DND-41 (cell line): ENCODE measurements around the gene C6orf47.

Experiments
- EZH2 ChIP-seq: IDR thresholded peaks from 3 replicates; pipeline ENCODE4 v1.6.1; 2012; ENCODE audit warnings: borderline replicate concordance, low read depth, mild to moderate bottlenecking, moderate library complexity, low read length, inconsistent platforms; ENCODE audit not compliant: severe bottlenecking
- TF ChIP-seq, protein P1 (sequence below): IDR thresholded peaks from 2 replicates; pipeline ENCODE4 v1.5.1; 2012; ENCODE audit warnings: borderline replicate concordance, low read length, moderate library complexity, mild to moderate bottlenecking; ENCODE audit not compliant: poor library complexity, severe bottlenecking; ENCODE audit errors: extremely low read depth

- TF ChIP-seq, protein P1, sequence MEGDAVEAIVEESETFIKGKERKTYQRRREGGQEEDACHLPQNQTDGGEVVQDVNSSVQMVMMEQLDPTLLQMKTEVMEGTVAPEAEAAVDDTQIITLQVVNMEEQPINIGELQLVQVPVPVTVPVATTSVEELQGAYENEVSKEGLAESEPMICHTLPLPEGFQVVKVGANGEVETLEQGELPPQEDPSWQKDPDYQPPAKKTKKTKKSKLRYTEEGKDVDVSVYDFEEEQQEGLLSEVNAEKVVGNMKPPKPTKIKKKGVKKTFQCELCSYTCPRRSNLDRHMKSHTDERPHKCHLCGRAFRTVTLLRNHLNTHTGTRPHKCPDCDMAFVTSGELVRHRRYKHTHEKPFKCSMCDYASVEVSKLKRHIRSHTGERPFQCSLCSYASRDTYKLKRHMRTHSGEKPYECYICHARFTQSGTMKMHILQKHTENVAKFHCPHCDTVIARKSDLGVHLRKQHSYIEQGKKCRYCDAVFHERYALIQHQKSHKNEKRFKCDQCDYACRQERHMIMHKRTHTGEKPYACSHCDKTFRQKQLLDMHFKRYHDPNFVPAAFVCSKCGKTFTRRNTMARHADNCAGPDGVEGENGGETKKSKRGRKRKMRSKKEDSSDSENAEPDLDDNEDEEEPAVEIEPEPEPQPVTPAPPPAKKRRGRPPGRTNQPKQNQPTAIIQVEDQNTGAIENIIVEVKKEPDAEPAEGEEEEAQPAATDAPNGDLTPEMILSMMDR: no peak
- TF ChIP-seq EZH2: no peak
Observed at GRCh38 chr6:31693535-31693934, 33.0 kb upstream of the C6orf47 start.
